GM12878 (cell line): Measurements from ENCODE around the gene MMADHC. TPM values are rescaled to one million over a fixed set of nuclear protein-coding genes. Genes with fewer than 3 reads are reported as not detected.

Experiments used
- ATAC-seq: fragments of 200-7000 bp; cut with Tn5 transposase; 3 replicates; pipeline ENCODE4 v1.9.1; 2020; ENCODE audit warnings: mild to moderate bottlenecking, moderate library complexity
- BruUV-seq: library from RNA; stranded (reverse); fragments of 400-500 nt; replicated peaks from 2 replicates; lab custom pipeline; 2021; lab: Mats Ljungman, UMichigan
- CTCF ChIA-PET: fragments of 300-600 bp; sonication (Branson Sonifier 250); formaldehyde crosslinking; extraction: SDS; loops from one replicate; lab custom pipeline; 2021; ENCODE audit warnings: inconsistent platforms; lab: Yijun Ruan, JAX
- POLR2A ChIA-PET: fragments of 350-600 bp; formaldehyde crosslinking; extraction: SDS; loops from one replicate; lab custom pipeline; 2021; ENCODE audit warnings: inconsistent platforms; lab: Charles Lee
- RAD21 ChIA-PET: fragments of 300-600 bp; sonication (Branson Sonifier 250); formaldehyde crosslinking; loops from one replicate; lab custom pipeline; 2023; ENCODE audit warnings: antibody characterized with exemption; ENCODE audit not compliant: unreplicated experiment; lab: Charles Lee
- SMC1A ChIA-PET: fragments of 300-600 bp; sonication (Branson Sonifier 250); formaldehyde crosslinking; loops from one replicate; lab custom pipeline; 2023; ENCODE audit not compliant: unreplicated experiment, uncharacterized antibody; lab: Charles Lee
- DNase-seq: peaks from one replicate; pipeline ENCODE4 v3.0.0-alpha.2; 2011; ENCODE audit warnings: low read depth, low spot score
- FAIRE-seq: peaks from 3 replicates; lab custom pipeline; 2011; peaks lifted over from hg19 to GRCh38; lab: Jason Lieb, UNC
- H2AFZ ChIP-seq: 2 replicates; pipeline ENCODE4 v1.6.0; 2011; ENCODE audit warnings: low read depth, low read length, control low read depth; ENCODE audit not compliant: control insufficient read depth
- H3K27ac ChIP-seq: 2 replicates; pipeline ENCODE4 v1.5.1; 2011; ENCODE audit warnings: control low read depth; ENCODE audit not compliant: control insufficient read depth, insufficient read depth
- H3K27me3 ChIP-seq, 2 experiments: replicated peaks in 1 of 2; 2 replicates each; pipeline versions ENCODE4 v1.6.0 to v1.6.1; 2011; ENCODE audit warnings: low read length in 1 of 2; ENCODE audit not compliant: control insufficient read depth in 2 of 2, insufficient read depth in 2 of 2
- H3K36me3 ChIP-seq, 2 experiments: 2 replicates each; pipeline ENCODE4 v1.5.1; 2011; ENCODE audit warnings: low read length in 1 of 2; ENCODE audit not compliant: control insufficient read depth in 2 of 2, insufficient read depth in 2 of 2
- H3K4me1 ChIP-seq: 2 replicates; pipeline ENCODE4 v1.6.1; 2011; ENCODE audit warnings: mild to moderate bottlenecking, low read length, moderate library complexity, mixed read lengths; ENCODE audit not compliant: control insufficient read depth, insufficient read depth
- H3K4me2 ChIP-seq: 2 replicates; pipeline ENCODE4 v1.6.0; 2011; ENCODE audit warnings: control low read depth; ENCODE audit not compliant: control insufficient read depth, insufficient read depth
- H3K4me3 ChIP-seq: fragments of 200-600 bp; sonication (generic); 2 replicates; pipeline ENCODE4 v1.5.1; 2016
- H3K79me2 ChIP-seq: 2 replicates; pipeline ENCODE4 v1.6.0; 2011; ENCODE audit warnings: low read length; ENCODE audit not compliant: control insufficient read depth, insufficient read depth
- H3K9ac ChIP-seq: 2 replicates; pipeline ENCODE4 v1.8.0; 2011; ENCODE audit warnings: low read length, control low read depth, mixed read lengths; ENCODE audit not compliant: control insufficient read depth, insufficient read depth
- H3K9me3 ChIP-seq: replicated peaks from 3 replicates; pipeline ENCODE4 v1.5.1; 2011; ENCODE audit warnings: mild to moderate bottlenecking, low read length; ENCODE audit not compliant: control insufficient read depth, insufficient read depth
- H4K20me1 ChIP-seq: 2 replicates; pipeline ENCODE4 v1.6.0; 2011; ENCODE audit not compliant: control insufficient read depth, insufficient read depth
- ASH2L ChIP-seq: fragments of 300-600, 200-600 bp; sonication (generic); IDR thresholded peaks from 2 replicates; pipeline ENCODE4 v1.6.1; 2017; ENCODE audit warnings: low read depth, mild to moderate bottlenecking, borderline replicate concordance
- ATF7 ChIP-seq: fragments of 450-650 bp; IDR thresholded peaks from 2 replicates; pipeline ENCODE4 v1.6.1; 2016; ENCODE audit warnings: low read depth, mild to moderate bottlenecking
- CBFB ChIP-seq: IDR thresholded peaks from 2 replicates; pipeline ENCODE4 v1.6.1; 2016; ENCODE audit warnings: antibody characterized with exemption, low read depth
- CBX5 ChIP-seq: sonication (generic); IDR thresholded peaks from 2 replicates; pipeline ENCODE4 v1.6.1; 2016; ENCODE audit warnings: low read depth, moderate library complexity, mild to moderate bottlenecking, inconsistent platforms
- EP300 ChIP-seq, 2 experiments: fragments of 150-350 bp in 1 of 2; IDR thresholded peaks; 2 replicates each; pipeline ENCODE4 v1.6.1; 2011 to 2012; ENCODE audit warnings: low read depth in 2 of 2, low read length in 2 of 2, borderline replicate concordance in 1 of 2, improper control_type of control experiment in 1 of 2, inconsistent platforms in 1 of 2; ENCODE audit not compliant: control insufficient read depth in 1 of 2
- FOS ChIP-seq: IDR thresholded peaks from 3 replicates; pipeline ENCODE4 v1.6.1; 2011; ENCODE audit warnings: borderline replicate concordance; ENCODE audit not compliant: insufficient read length; ENCODE audit errors: extremely low read depth
- HDAC6 ChIP-seq: fragments of 200-600 bp; sonication (generic); IDR thresholded peaks from one replicate; pipeline ENCODE4 v1.8.0; 2017; ENCODE audit warnings: antibody characterized with exemption; ENCODE audit not compliant: unreplicated experiment
- NR2F1 ChIP-seq: fragments of 450-650 bp; conservative IDR thresholded peaks from 2 replicates; pipeline ENCODE4 v1.6.1; 2017; ENCODE audit warnings: mild to moderate bottlenecking
- NRF1 ChIP-seq: conservative IDR thresholded peaks from 2 replicates; pipeline ENCODE4 v1.6.1; 2011; ENCODE audit warnings: mild to moderate bottlenecking, low read depth, low read length, improper control_type of control experiment
- POLR2AphosphoS5 ChIP-seq: IDR thresholded peaks from 2 replicates; pipeline ENCODE4 v1.6.1; 2011; ENCODE audit warnings: mild to moderate bottlenecking, low read length, inconsistent platforms
- RAD21 ChIP-seq: IDR thresholded peaks from 2 replicates; pipeline ENCODE4 v1.6.1; 2011; ENCODE audit warnings: mild to moderate bottlenecking, low read depth, low read length, moderate library complexity; ENCODE audit not compliant: insufficient read depth
- SREBF1 ChIP-seq: IDR thresholded peaks from 2 replicates; pipeline ENCODE4 v1.6.1; 2012; ENCODE audit warnings: mild to moderate bottlenecking, low read length
- TCF3 ChIP-seq: IDR thresholded peaks from 2 replicates; pipeline ENCODE4 v1.6.1; 2012; ENCODE audit warnings: low read depth, mild to moderate bottlenecking, low read length, borderline replicate concordance; ENCODE audit not compliant: insufficient read depth
- YY1 ChIP-seq: IDR thresholded peaks from 2 replicates; pipeline ENCODE4 v1.6.1; 2011; ENCODE audit warnings: low read depth, mild to moderate bottlenecking, low read length
- ZNF622 ChIP-seq: fragments of 450-650 bp; IDR thresholded peaks from 2 replicates; pipeline ENCODE4 v1.6.1; 2017; ENCODE audit warnings: mild to moderate bottlenecking, inconsistent platforms
- ZNF687 ChIP-seq: fragments of 450-650 bp; IDR thresholded peaks from 2 replicates; pipeline ENCODE4 v1.6.1; 2017; ENCODE audit warnings: mild to moderate bottlenecking, moderate library complexity
- WGBS: methylation state at CpG from one replicate; pipeline ENCODE4 v1.1.6; 2016; ENCODE audit warnings: low lambda C conversion rate; ENCODE audit not compliant: insufficient replicate concordance, insufficient coverage; ENCODE audit errors: missing lambda C conversion rate; 5-methylcytosine and 5-hydroxymethylcytosine counted together
- in situ Hi-C: fragments of 300-500 bp; cut with MboI; formaldehyde crosslinking; loops from 9 replicates; pipeline ENCODE4 v1.14.3; 2018; ENCODE audit warnings: mixed read lengths
- intact Hi-C: fragments of 100-400 bp; cut with micrococcal nuclease; formaldehyde crosslinking; loops from one replicate; pipeline ENCODE4 v1.14.2; 2022; ENCODE audit not compliant: unreplicated experiment
- polyA plus RNA-seq, 11 experiments: library from polyadenylated mRNA; depleted of rRNA in 4 of 11; unstranded in 6 of 11; stranded (reverse) in 5 of 11; fragments of >200 nt; fragmentation: Nextera tagmentation in 4 of 11; fragmentation: Illumina TruSeq in 1 of 11; extraction: Ambion mirVana in 4 of 11; extraction: Trizol in 1 of 11; gene quantifications; 1 replicate in 1 of 11; 2 replicates in 10 of 11; pipeline versions ENCODE4 v1.2.1 to v1.2.3, GENCODE V29; 2011 to 2016; ENCODE audit warnings: inconsistent platforms in 2 of 11, missing spikeins in 2 of 11, low read depth in 1 of 11
- total RNA-seq, 4 experiments: library from RNA; depleted of rRNA in 3 of 4; stranded (reverse); fragments of >200 nt in 3 of 4; fragmentation: Illumina TruSeq in 1 of 4; extraction: Trizol in 1 of 4; gene quantifications; 2 replicates each; pipeline versions ENCODE4 v1.2.1 to v1.2.3, GENCODE V29; 2013 to 2021
- TF ChIP-seq, protein P1 (sequence below): fragments of 450-650 bp; IDR thresholded peaks from 2 replicates; pipeline ENCODE4 v1.6.1; 2017; ENCODE audit warnings: antibody characterized with exemption, mild to moderate bottlenecking, moderate library complexity
- TF ChIP-seq, protein P2 (sequence below): fragments of 450-650 bp; IDR thresholded peaks from 2 replicates; pipeline ENCODE4 v1.6.1; 2017; ENCODE audit warnings: borderline replicate concordance

MMADHC gene
- total and polyA plus RNA-seq, 10 of the 15 experiments (the other 5 are each of a cell fraction or from before 2014, with no cell fraction given) = 93.6 to 415 (median 147) TPM

DNA sequence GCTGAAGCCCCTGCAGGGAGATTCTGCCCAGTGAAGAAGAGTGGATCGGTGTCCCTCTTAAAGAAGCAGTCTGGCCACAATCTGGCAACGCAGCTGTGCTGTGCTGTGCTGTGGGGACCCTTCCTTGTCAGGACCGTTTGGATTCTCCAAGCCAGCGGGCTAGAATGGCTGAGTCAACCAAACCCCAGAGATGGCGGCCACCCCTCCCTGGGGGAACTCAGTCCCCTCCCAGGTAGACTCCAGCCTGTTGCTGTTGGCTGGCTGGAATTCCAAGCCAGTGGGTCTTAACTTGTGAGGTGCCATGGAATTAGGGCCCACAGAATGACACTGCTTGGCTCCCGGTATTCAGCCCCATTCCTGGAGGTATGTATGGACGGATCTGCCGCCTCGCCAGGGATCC, 62.3 kb downstream of the MMADHC start:
- no peak for FAIRE-seq
- no peak overlapping the region for H3K4me3 ChIP-seq
- H3K36me3 ChIP-seq = no peaks in the 10 kb centered on the region
- SMC1A ChIA-PET = no interaction called here
- H2AFZ ChIP-seq = no peak overlapping the region
- no peaks in the 10 kb centered on the region for H3K4me1 ChIP-seq
- H3K9me3 ChIP-seq = no peaks in the 10 kb centered on the region
- no peaks in the 10 kb centered on the region for H4K20me1 ChIP-seq
- in situ Hi-C loops (no loop called here), intact Hi-C loops (no loop called here)
- DNase-seq = no peak
- no peak overlapping the region for H3K4me2 ChIP-seq
- CTCF ChIA-PET = interaction anchor here (1.5 kb wide), 1 partner anchor 36 kb away, joined by 4 read pairs; no protein-coding TSS in a partner anchor
- POLR2A ChIA-PET = no interaction called here
- no peak overlapping the region for H3K27ac ChIP-seq
- no peaks in the 10 kb centered on the region for H3K27me3 ChIP-seq
- no peaks in the 10 kb centered on the region for H3K79me2 ChIP-seq
- BruUV-seq = no TSS peak
- 41% methylated on average over 9 of the region's 9 CpGs for WGBS
- ATAC-seq = no peak
- no peak overlapping the region for H3K9ac ChIP-seq
- RAD21 ChIA-PET = no interaction called here
- TF ChIP-seq HDAC6 (no peak), ASH2L (no peak), RAD21 (no peak), SREBF1 (no peak), ZNF687 (no peak), TCF3 (no peak), EP300 (IDR thresholded peaks at IDR 0.05; ENCODE audit: borderline replicate concordance in 1 of 2, control insufficient read depth in 1 of 2, low read depth in 2 of 2, low read length in 2 of 2) (no peak), CBFB (no peak), ZNF622 (no peak), POLR2AphosphoS5 (no peak), NR2F1 (no peak), NRF1 (no peak), YY1 (no peak), CBX5 (no peak), ATF7 (no peak), FOS (no peak)
- TF ChIP-seq, protein P1, sequence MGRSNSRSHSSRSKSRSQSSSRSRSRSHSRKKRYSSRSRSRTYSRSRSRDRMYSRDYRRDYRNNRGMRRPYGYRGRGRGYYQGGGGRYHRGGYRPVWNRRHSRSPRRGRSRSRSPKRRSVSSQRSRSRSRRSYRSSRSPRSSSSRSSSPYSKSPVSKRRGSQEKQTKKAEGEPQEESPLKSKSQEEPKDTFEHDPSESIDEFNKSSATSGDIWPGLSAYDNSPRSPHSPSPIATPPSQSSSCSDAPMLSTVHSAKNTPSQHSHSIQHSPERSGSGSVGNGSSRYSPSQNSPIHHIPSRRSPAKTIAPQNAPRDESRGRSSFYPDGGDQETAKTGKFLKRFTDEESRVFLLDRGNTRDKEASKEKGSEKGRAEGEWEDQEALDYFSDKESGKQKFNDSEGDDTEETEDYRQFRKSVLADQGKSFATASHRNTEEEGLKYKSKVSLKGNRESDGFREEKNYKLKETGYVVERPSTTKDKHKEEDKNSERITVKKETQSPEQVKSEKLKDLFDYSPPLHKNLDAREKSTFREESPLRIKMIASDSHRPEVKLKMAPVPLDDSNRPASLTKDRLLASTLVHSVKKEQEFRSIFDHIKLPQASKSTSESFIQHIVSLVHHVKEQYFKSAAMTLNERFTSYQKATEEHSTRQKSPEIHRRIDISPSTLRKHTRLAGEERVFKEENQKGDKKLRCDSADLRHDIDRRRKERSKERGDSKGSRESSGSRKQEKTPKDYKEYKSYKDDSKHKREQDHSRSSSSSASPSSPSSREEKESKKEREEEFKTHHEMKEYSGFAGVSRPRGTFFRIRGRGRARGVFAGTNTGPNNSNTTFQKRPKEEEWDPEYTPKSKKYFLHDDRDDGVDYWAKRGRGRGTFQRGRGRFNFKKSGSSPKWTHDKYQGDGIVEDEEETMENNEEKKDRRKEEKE = no peak
- TF ChIP-seq, protein P2, sequence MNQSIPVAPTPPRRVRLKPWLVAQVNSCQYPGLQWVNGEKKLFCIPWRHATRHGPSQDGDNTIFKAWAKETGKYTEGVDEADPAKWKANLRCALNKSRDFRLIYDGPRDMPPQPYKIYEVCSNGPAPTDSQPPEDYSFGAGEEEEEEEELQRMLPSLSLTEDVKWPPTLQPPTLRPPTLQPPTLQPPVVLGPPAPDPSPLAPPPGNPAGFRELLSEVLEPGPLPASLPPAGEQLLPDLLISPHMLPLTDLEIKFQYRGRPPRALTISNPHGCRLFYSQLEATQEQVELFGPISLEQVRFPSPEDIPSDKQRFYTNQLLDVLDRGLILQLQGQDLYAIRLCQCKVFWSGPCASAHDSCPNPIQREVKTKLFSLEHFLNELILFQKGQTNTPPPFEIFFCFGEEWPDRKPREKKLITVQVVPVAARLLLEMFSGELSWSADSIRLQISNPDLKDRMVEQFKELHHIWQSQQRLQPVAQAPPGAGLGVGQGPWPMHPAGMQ = no peak
